Measurements from ENCODE around the gene ISG20L2.

GRCh38 chr1:156680056-156680455, 48.5 kb downstream of the ISG20L2 start:
- no peak for TF ChIP-seq CTCF (IDR thresholded peaks at IDR 0.05)
- no peak for TF ChIP-seq POLR2A (IDR thresholded peaks at IDR 0.05)

All from esophagus squamous epithelium (tissue), 4 donors.